SK-N-SH (cell line): ENCODE results near the gene SRSF10. TPM values are rescaled to one million over a fixed set of nuclear protein-coding genes. Genes with fewer than 3 reads are reported as not detected.

Source experiments
- CTCF ChIA-PET: fragments of 300-600, 350-600 bp; formaldehyde crosslinking; extraction: SDS; loops from one replicate; lab custom pipeline; 2021; lab: Yijun Ruan, JAX
- POLR2A ChIA-PET: fragments of 350-600 bp; sonication (Branson Sonifier 250); formaldehyde crosslinking; extraction: SDS; loops from one replicate; lab custom pipeline; 2020; ENCODE audit warnings: antibody characterized with exemption, inconsistent platforms; lab: Yijun Ruan, JAX
- DNase-seq: peaks from one replicate; pipeline ENCODE4 v3.0.0; 2012
- H2AFZ ChIP-seq: fragments of 200-600 bp; sonication (generic); 2 replicates; pipeline ENCODE4 v1.8.1; 2016; ENCODE audit warnings: antibody characterized with exemption, mild to moderate bottlenecking, low read depth
- H3F3A ChIP-seq: fragments of 200-600 bp; sonication (generic); replicated peaks from 2 replicates; pipeline ENCODE3; 2016; ENCODE audit warnings: antibody characterized with exemption, mild to moderate bottlenecking; ENCODE audit not compliant: insufficient read depth
- H3K27ac ChIP-seq, 2 experiments: fragments of 200-500 bp in 1 of 2; fragments of 200-600 bp in 1 of 2; sonication (Bioruptor generic) in 1 of 2; sonication (generic), shearing (Covaris generic) in 1 of 2; 2 replicates each; pipeline versions ENCODE4 v1.5.1 to v1.6.1; 2014 to 2016; ENCODE audit warnings: low read depth in 2 of 2, inconsistent platforms in 1 of 2, low read length in 1 of 2, mild to moderate bottlenecking in 1 of 2, mixed read lengths in 1 of 2
- H3K27me3 ChIP-seq: fragments of 200-600 bp; sonication (generic), shearing (Covaris generic); 2 replicates; pipeline ENCODE4 v1.6.1; 2016; ENCODE audit warnings: mixed run types; ENCODE audit not compliant: insufficient read depth
- H3K36me3 ChIP-seq, 2 experiments: fragments of 200-500 bp in 1 of 2; fragments of 200-600 bp in 1 of 2; sonication (Bioruptor generic) in 1 of 2; sonication (generic) in 1 of 2; replicated peaks in 1 of 2; 2 replicates each; pipeline versions ENCODE3 to v1.5.1; 2014 to 2016; ENCODE audit warnings: low read length in 1 of 2, mild to moderate bottlenecking in 1 of 2; ENCODE audit not compliant: insufficient read depth in 2 of 2, control insufficient read depth in 1 of 2
- H3K4me1 ChIP-seq, 2 experiments: fragments of 200-500 bp in 1 of 2; fragments of 200-600 bp in 1 of 2; sonication (Bioruptor generic) in 1 of 2; sonication (generic), shearing (Covaris generic) in 1 of 2; 2 replicates each; pipeline versions ENCODE4 v1.5.1 to v1.6.1; 2014 to 2016; ENCODE audit warnings: low read depth in 1 of 2, low read length in 1 of 2, mixed run types in 1 of 2; ENCODE audit not compliant: insufficient read depth in 2 of 2, control insufficient read depth in 1 of 2
- H3K4me2 ChIP-seq: fragments of 200-600 bp; sonication (generic), shearing (Covaris generic); 2 replicates; pipeline ENCODE4 v1.6.1; 2017; ENCODE audit warnings: mixed run types
- H3K4me3 ChIP-seq, 2 experiments: fragments of 200-500 bp in 1 of 2; fragments of 200-600 bp in 1 of 2; sonication (Bioruptor generic) in 1 of 2; sonication (generic), shearing (Covaris generic) in 1 of 2; 2 replicates each; pipeline versions ENCODE4 v1.5.1 to v1.8.1; 2014 to 2016; ENCODE audit warnings: low read depth in 2 of 2, inconsistent platforms in 1 of 2, low read length in 1 of 2, mild to moderate bottlenecking in 1 of 2, mixed read lengths in 1 of 2, moderate library complexity in 1 of 2
- H3K79me2 ChIP-seq: fragments of 200-600 bp; sonication (generic); 2 replicates; pipeline ENCODE4 v1.8.1; 2017; ENCODE audit warnings: mild to moderate bottlenecking; ENCODE audit not compliant: insufficient read depth
- H3K9ac ChIP-seq: fragments of 200-600 bp; sonication (generic); 2 replicates; pipeline ENCODE4 v1.6.1; 2017; ENCODE audit warnings: mixed run types
- H3K9me2 ChIP-seq: fragments of 200-600 bp; sonication (generic); 2 replicates; pipeline ENCODE4 v1.6.1; 2017; ENCODE audit warnings: mixed run types
- H3K9me3 ChIP-seq: fragments of 200-600 bp; sonication (generic); 2 replicates; pipeline ENCODE4 v1.6.1; 2017; ENCODE audit warnings: mixed run types, mild to moderate bottlenecking, moderate library complexity
- H4K20me1 ChIP-seq: fragments of 200-600 bp; sonication (generic); 2 replicates; pipeline ENCODE4 v1.6.1; 2017; ENCODE audit warnings: mild to moderate bottlenecking, mixed run types; ENCODE audit not compliant: insufficient read depth
- CTCF ChIP-seq: fragments of 200-600 bp; sonication (generic); IDR thresholded peaks from 2 replicates; pipeline ENCODE4 v1.6.1; 2017; ENCODE audit warnings: antibody characterized with exemption, mild to moderate bottlenecking, moderate library complexity
- ELF1 ChIP-seq: IDR thresholded peaks from 2 replicates; pipeline ENCODE4 v1.4.0; 2012
- EP300 ChIP-seq, 2 experiments: IDR thresholded peaks; 2 replicates each; pipeline versions ENCODE4 v1.4.0 to v1.6.1; 2012; ENCODE audit warnings: borderline replicate concordance in 1 of 2, low read depth in 1 of 2, low read length in 1 of 2
- IRF3 ChIP-seq: fragments of 150-350 bp; IDR thresholded peaks from 2 replicates; pipeline ENCODE4 v1.6.1; 2016; ENCODE audit warnings: mild to moderate bottlenecking, low read depth, low read length
- JUND ChIP-seq: IDR thresholded peaks from 2 replicates; pipeline ENCODE4 v1.4.0; 2012
- MEF2A ChIP-seq: IDR thresholded peaks from 2 replicates; pipeline ENCODE4 v1.4.0; 2012; ENCODE audit warnings: low read depth, borderline replicate concordance
- PBX3 ChIP-seq: IDR thresholded peaks from 2 replicates; pipeline ENCODE4; 2012
- RXRA ChIP-seq: IDR thresholded peaks from 2 replicates; pipeline ENCODE4 v1.4.0; 2012; ENCODE audit warnings: low read depth, mild to moderate bottlenecking, borderline replicate concordance
- YY1 ChIP-seq: IDR thresholded peaks from 2 replicates; pipeline ENCODE4 v1.4.0; 2012; ENCODE audit warnings: low read depth, mild to moderate bottlenecking
- ZBTB33 ChIP-seq: IDR thresholded peaks from 2 replicates; pipeline ENCODE4 v1.4.0; 2012; ENCODE audit warnings: low read depth, borderline replicate concordance
- whole genome bisulfite sequencing: methylation state at CpG from one replicate; pipeline ENCODE4 v1.1.6; 2017; ENCODE audit warnings: low lambda C conversion rate; 5-methylcytosine and 5-hydroxymethylcytosine counted together
- polyA plus RNA-seq, 3 experiments: library from polyadenylated mRNA; depleted of rRNA; stranded (reverse); fragments of >200 nt; gene quantifications; 2 replicates each; pipeline ENCODE4 v1.2.3, GENCODE V29; 2012

Gene SRSF10
- polyA plus RNA-seq, 1 of the 3 experiments (the other 2 are of a cell fraction), result 79.8 TPM

- TF ChIP-seq CTCF (no peak), EP300 (IDR thresholded peaks at IDR 0.05; ENCODE audit: borderline replicate concordance in 1 of 2, low read depth in 1 of 2, low read length in 1 of 2) (no peak)
These were observed 56.3 kb downstream of the SRSF10 start (continued) for GRCh38 chr1:23923592-23924499.

GRCh38 chr1:23922321-23922943, 57.7 kb downstream of the SRSF10 start:
- no peak overlapping the region for H3K4me3 ChIP-seq
- TF ChIP-seq ELF1, result no peak
- TF ChIP-seq ZBTB33, result no peak
- TF ChIP-seq RXRA, result no peak
- no peak for TF ChIP-seq PBX3
- TF ChIP-seq YY1, result no peak
- no peak for TF ChIP-seq IRF3
- no peak for TF ChIP-seq MEF2A
- TF ChIP-seq JUND, result no peak
- TF ChIP-seq, all 33 proteins: peak for 0
- ChIA-PET POLR2A (no interaction called here), CTCF (no interaction called here)
- Histone ChIP-seq H4K20me1 (no peaks in the 10 kb centered on the region), H3K27me3 (no peaks in the 10 kb centered on the region), H3K36me3 (no peaks in the 10 kb centered on the region), H3K4me1 (peaks cover 0 to 6% of the 10 kb centered on the region in 2 experiments; a peak in 1 of 4 replicates), H3K9me2 (no peaks in the 10 kb centered on the region), H3K9ac (no peak overlapping the region), H3K9me3 (no peaks in the 10 kb centered on the region), H3K27ac (no peak overlapping the region), H3K79me2 (no peaks in the 10 kb centered on the region), H2AFZ (no peak overlapping the region), H3F3A (no peaks in the 10 kb centered on the region), H3K4me2 (no peak overlapping the region)
- DNase-seq, result no peak
- WGBS, result 91% methylated on average over 8 of the region's 8 CpGs
